Panc1 (cell line): ENCODE data around the gene ZDHHC11. TPM values are rescaled to one million over a fixed set of nuclear protein-coding genes. Genes with fewer than 3 reads are reported as not detected.
"Not testable (repeated sequence)": the region's sequence is repeated elsewhere in the genome, so short reads cannot be mapped to it uniquely, and the experiment has no call there.

ENCODE experiments used
- ATAC-seq: fragments of 200-7000 bp; cut with Tn5 transposase; 2 replicates; pipeline ENCODE4 v1.9.1; 2020; ENCODE audit warnings: mild to moderate bottlenecking, moderate library complexity
- BruUV-seq: library from RNA; stranded (reverse); fragments of 400-500 nt; replicated peaks from 2 replicates; lab custom pipeline; 2021; lab: Mats Ljungman, UMichigan
- CTCF ChIA-PET: fragments of 300-600 bp; sonication (Branson Sonifier 250); formaldehyde crosslinking; loops from one replicate; lab custom pipeline; 2022; ENCODE audit warnings: antibody characterized with exemption; lab: Charles Lee
- POLR2A ChIA-PET: fragments of 300-600 bp; sonication (Branson Sonifier 250); formaldehyde crosslinking; loops from one replicate; lab custom pipeline; 2022; ENCODE audit warnings: antibody characterized with exemption; lab: Charles Lee
- DNase-seq: peaks from one replicate; pipeline ENCODE4 v3.0.0-alpha.2; 2010; ENCODE audit warnings: low read depth, low spot score
- H3K27ac ChIP-seq: 2 replicates; pipeline ENCODE4 v1.5.1; 2011; ENCODE audit warnings: mild to moderate bottlenecking, low read length, inconsistent platforms
- H3K27me3 ChIP-seq: fragments of 200-500 bp; sonication (Bioruptor generic); 2 replicates; pipeline ENCODE4 v1.6.0; 2014; ENCODE audit warnings: low read length, inconsistent platforms; ENCODE audit not compliant: control insufficient read depth, insufficient read depth
- H3K36me3 ChIP-seq: fragments of 200-500 bp; sonication (Bioruptor generic); 2 replicates; pipeline ENCODE4 v1.5.1; 2014; ENCODE audit warnings: inconsistent platforms, mild to moderate bottlenecking, low read length, moderate library complexity; ENCODE audit not compliant: control insufficient read depth, insufficient read depth
- H3K4me1 ChIP-seq: 2 replicates; pipeline ENCODE4 v1.5.1; 2011; ENCODE audit warnings: inconsistent platforms, mild to moderate bottlenecking, low read length, moderate library complexity; ENCODE audit not compliant: control insufficient read depth, insufficient read depth
- H3K4me3 ChIP-seq, 2 experiments: 2 replicates each; pipeline ENCODE4 v1.5.1; 2011 to 2012; ENCODE audit warnings: low read depth in 2 of 2, low read length in 2 of 2, mild to moderate bottlenecking in 2 of 2, inconsistent platforms in 1 of 2, moderate library complexity in 1 of 2
- H3K9me3 ChIP-seq: fragments of 200-500 bp; sonication (Bioruptor generic); 2 replicates; pipeline ENCODE4 v1.5.1; 2014; ENCODE audit warnings: low read depth, mild to moderate bottlenecking, inconsistent platforms, low read length, moderate library complexity; ENCODE audit not compliant: control insufficient read depth, insufficient read depth
- in situ Hi-C: cut with HindIII; loops from 2 replicates; pipeline ENCODE4 v1.10.0; 2016; ENCODE audit warnings: low sequenced_read_pairs, low pct_unique_long_range_greater_than_20kb
- intact Hi-C: fragments of 100-400 bp; cut with micrococcal nuclease; formaldehyde crosslinking; loops from one replicate; pipeline ENCODE4 v1.10.0; 2022; ENCODE audit not compliant: unreplicated experiment
- total RNA-seq: library from RNA; stranded (reverse); gene quantifications from one replicate; pipeline ENCODE4 v1.2.1, GENCODE V29; 2021; ENCODE audit not compliant: unreplicated experiment

ZDHHC11 gene
- total RNA-seq, 1 experiment from 2014 or later: 3.0 TPM

DNA sequence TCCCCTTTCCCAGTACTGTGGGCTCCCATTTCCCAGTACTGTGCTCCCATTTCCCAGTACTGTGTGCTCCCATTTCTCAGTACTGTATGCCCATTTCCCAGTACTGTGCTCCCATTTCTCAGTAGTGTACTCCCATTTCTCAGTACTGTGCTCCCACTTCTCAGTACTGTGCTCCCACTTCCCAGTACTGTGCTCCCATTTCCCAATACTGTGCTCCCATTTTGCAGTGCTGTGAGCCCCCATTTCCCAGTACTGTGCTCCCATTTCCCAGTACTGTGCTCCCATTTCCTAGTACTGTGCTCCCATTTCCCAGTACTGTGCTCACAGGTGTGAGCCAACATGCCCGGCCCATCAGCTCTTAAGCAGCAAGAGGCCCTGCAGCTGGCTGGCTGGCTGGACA, 54.9 kb downstream of the ZDHHC11 start:
- ATAC-seq, in situ Hi-C loops, DNase-seq, BruUV-seq, H3K36me3 ChIP-seq, H3K4me1 ChIP-seq, CTCF ChIA-PET, POLR2A ChIA-PET, H3K9me3 ChIP-seq, H3K27ac ChIP-seq, H3K27me3 ChIP-seq, intact Hi-C loops, H3K4me3 ChIP-seq: not testable (repeated sequence)

DNA sequence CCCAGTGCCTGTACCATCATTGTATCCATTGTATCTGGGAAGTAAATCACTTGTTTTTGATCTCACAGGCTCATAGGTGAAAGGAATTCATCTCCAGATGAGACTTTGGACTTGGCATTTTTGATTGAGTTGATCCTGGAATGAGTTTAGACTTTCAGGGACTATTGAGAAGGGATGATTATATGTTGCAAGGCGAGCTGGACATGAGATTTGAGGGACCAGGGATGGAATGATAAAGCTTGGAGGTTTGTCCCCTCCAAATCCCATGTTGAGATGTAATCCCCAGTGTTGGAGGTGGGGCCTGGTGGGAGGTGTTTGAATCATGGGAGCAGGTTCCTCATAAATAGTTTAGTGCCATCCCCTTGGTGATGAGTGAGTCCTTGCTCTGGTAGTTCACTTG, 55.8 kb downstream of the ZDHHC11 start:
- H3K36me3 ChIP-seq, intact Hi-C loops, POLR2A ChIA-PET, H3K27me3 ChIP-seq, CTCF ChIA-PET, H3K9me3 ChIP-seq, H3K4me1 ChIP-seq, BruUV-seq, H3K27ac ChIP-seq, DNase-seq, ATAC-seq, H3K4me3 ChIP-seq, in situ Hi-C loops: not testable (repeated sequence)

DNA sequence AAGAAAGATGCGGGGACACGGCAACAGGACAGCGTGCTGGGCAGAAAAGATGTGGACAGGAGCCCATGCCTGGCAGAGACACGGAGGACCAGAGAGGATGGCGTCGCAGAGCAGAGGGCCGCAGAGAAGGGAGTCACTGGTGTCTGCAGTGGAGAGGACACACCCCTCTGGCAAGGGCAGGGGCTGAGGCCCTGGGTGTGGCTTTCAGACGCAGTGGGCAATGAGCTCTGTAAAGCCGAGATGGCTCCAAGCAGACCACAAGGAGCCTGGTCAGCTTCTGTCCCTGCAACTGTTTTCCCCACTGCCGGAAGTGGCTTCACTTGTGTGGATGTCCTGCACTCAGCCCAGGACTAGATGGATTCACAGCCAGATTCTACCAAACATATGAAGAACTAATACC, 62.1 kb downstream of the ZDHHC11 start:
- in situ Hi-C loops, H3K36me3 ChIP-seq, DNase-seq, intact Hi-C loops, H3K4me1 ChIP-seq, H3K9me3 ChIP-seq, BruUV-seq, POLR2A ChIA-PET, H3K27me3 ChIP-seq, H3K27ac ChIP-seq, H3K4me3 ChIP-seq, ATAC-seq, CTCF ChIA-PET: not testable (repeated sequence)

DNA sequence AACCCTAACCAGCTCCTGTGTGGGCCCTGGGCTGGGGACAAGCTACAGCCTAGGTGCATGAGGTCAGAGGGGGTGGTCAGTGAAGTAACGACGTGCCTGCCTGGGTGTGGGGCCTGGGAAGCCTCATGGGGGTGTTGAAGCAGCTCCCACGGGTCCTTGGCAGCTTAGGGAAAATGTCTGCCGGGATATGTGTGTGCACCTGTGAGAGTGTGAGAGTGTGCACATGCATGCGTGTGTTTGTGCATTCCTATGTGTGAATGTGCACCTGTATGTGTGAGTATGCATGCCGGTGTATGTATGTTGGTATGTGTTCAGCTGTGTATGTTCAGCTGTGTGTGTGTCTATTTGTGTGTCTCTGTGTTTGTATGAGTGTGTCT, 62.9 kb downstream of the ZDHHC11 start:
- H3K4me1 ChIP-seq, DNase-seq, H3K36me3 ChIP-seq, BruUV-seq, H3K9me3 ChIP-seq, H3K27me3 ChIP-seq, ATAC-seq, H3K4me3 ChIP-seq, in situ Hi-C loops, POLR2A ChIA-PET, intact Hi-C loops, H3K27ac ChIP-seq, CTCF ChIA-PET: not testable (repeated sequence)

DNA sequence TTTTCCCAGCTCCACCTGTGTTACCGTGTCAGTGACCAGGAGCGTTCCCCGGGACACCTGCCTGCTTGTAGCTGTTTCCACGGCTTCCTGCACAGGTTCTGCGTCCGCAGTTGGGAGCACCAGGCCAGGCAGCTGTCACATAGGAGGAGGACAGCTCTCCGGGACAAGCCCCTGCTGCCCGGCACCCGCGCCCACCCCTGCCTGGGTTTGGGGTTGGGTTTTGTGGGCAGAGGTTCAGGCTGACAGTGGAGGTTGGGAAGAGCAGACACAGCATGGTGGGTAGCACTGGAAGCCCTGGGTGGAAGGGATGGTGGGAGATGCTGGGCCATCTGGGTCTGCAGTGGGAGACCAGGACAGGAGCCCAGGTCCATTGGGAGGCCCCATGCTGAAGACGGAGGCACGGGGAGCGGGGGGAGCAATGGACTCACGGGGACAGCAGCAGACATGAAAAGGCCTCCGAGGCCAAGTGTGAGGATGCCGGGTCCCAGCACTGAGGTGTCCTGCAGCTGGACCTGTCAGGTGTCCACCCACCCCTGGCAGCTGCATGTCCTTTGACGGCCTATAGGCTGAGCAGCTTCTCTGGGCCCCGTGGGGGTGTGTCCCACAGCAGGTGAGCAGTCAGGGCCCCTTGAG, 63.4 kb downstream of the ZDHHC11 start:
- BruUV-seq, in situ Hi-C loops, POLR2A ChIA-PET, H3K4me3 ChIP-seq, ATAC-seq, H3K27ac ChIP-seq, H3K4me1 ChIP-seq, CTCF ChIA-PET, intact Hi-C loops, H3K36me3 ChIP-seq, H3K27me3 ChIP-seq, DNase-seq, H3K9me3 ChIP-seq: not testable (repeated sequence)

DNA sequence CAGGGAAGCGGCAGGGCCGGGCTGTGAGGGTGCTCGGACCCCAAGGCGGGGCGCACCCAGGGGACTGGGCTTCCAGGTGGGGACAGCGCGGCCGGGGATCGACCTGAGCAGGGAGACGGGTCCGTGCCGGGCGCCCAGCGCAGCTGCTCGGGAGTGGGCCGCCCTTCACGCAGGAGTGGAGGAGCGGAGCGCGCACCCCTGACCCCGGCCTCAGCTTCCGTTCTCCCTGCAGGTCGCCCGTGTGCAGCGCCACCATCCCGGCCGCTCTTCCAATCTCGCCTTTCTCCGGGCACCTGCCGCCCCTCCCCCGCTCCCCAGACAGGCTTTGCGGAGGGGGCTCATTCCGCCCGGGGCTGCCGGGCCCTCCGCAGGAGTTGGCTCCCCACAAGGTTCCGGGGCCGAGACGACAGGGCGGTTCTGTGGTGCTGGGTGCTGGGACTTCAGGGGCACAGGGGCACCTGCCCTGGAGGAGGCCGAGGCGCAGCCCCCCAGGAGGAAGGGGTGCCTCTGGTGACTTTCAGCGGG, 65.5 kb downstream of the ZDHHC11 start:
- H3K27me3 ChIP-seq, H3K36me3 ChIP-seq, DNase-seq, CTCF ChIA-PET, BruUV-seq, intact Hi-C loops, H3K9me3 ChIP-seq, POLR2A ChIA-PET, in situ Hi-C loops, H3K4me1 ChIP-seq, H3K27ac ChIP-seq: not testable (repeated sequence)
- peak overlapping the region; percentile 47 to 52 for H3K4me3 ChIP-seq
- peak; percentile 33; the same call in 1 of the 2 replicates for ATAC-seq

DNA sequence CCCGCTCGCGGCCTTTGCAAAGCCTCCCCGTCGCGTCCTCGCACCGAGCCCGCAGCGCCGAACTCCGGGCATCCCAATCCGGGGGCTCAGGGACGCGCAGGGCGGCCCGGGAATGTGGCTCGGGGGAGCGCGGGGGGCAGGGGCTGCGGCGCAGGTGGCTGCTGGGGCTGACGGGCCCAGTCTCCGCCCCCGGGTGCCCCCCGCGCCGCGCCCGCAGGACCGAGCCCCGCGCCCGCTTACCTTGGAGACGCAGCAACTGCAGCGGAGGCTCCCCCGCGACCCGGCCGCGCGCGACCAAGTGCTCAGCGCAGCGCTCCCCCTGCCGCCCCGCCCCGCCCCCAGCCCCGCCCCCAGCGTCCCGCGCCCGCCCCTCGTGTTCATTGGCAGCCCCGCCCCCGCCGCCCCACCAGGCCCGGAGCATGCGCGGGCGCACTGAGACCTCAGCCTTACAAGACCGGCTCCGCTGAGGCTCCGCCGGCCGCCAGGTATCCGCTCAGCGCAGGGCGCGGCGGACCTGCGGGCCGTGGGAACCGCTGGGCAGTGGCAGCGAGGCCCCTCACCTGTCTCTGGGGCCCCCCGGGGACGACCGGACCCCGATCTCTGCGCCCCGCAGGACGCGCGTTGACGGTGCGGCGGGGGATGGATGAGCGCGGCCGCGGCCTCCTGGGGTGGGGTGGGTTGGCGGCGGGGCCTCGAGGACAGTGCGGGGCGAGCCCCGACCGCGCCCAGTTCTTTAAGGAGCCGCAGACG, 66.2 kb downstream of the ZDHHC11 start, which contains the start of gene ZDHHC11B:
Gene ZDHHC11B, minus strand, starts transcription at position 302 of the 750 bp plus-strand sequence. CDS start 17,810 bp downstream, outside the sequence.
- intact Hi-C loops, H3K27me3 ChIP-seq, CTCF ChIA-PET, H3K27ac ChIP-seq, POLR2A ChIA-PET, BruUV-seq, H3K9me3 ChIP-seq, DNase-seq, in situ Hi-C loops, H3K36me3 ChIP-seq, H3K4me1 ChIP-seq: not testable (repeated sequence)
- ATAC-seq: peak; percentile 88
- peak within 1 kb of the TSS; percentile 47 to 52 for H3K4me3 ChIP-seq
